GM18505 (cell line): Measurements from ENCODE around the gene PPP1R12C.

Experiments used
- ATAC-seq: cut with Tn5 transposase; IDR thresholded peaks from one replicate; pipeline ENCODE4 v1.9.1; 2021; ENCODE audit not compliant: unreplicated experiment
- POLR2A ChIP-seq: IDR thresholded peaks from 4 replicates; pipeline ENCODE4 v1.6.1; 2011; ENCODE audit warnings: borderline replicate concordance; ENCODE audit not compliant: insufficient read depth, insufficient read length; ENCODE audit errors: extremely low read depth

The PPP1R12C gene

GRCh38 chr19:55058781-55059610, 58.4 kb downstream of the PPP1R12C start:
- no peak for TF ChIP-seq POLR2A
- ATAC-seq, result no peak

- TF ChIP-seq POLR2A, result no peak
- no peak for ATAC-seq
These were observed 60.6 kb downstream of the PPP1R12C start for GRCh38 chr19:55056827-55057226.

DNA sequence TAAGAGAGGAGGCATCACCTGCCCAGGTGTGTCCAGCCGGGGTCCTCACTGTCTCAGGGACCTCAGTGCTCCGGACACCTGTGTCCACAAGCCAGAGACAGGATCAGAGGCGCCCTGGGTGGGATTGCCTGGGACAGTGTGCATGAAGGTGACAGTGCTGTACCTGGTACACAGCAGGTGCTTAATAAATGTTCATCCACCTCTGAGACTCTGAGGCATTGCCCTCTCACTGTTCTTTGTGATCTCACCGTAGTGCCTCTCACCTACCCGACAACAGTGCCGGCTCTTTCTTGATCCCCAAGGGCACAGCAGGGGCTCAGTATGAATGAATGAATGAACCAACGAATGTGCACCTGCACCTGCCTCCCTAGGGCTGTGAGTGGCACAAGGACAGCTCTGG, 63.7 kb downstream of the PPP1R12C start:
- TF ChIP-seq POLR2A, result no peak
- no peak for ATAC-seq

DNA sequence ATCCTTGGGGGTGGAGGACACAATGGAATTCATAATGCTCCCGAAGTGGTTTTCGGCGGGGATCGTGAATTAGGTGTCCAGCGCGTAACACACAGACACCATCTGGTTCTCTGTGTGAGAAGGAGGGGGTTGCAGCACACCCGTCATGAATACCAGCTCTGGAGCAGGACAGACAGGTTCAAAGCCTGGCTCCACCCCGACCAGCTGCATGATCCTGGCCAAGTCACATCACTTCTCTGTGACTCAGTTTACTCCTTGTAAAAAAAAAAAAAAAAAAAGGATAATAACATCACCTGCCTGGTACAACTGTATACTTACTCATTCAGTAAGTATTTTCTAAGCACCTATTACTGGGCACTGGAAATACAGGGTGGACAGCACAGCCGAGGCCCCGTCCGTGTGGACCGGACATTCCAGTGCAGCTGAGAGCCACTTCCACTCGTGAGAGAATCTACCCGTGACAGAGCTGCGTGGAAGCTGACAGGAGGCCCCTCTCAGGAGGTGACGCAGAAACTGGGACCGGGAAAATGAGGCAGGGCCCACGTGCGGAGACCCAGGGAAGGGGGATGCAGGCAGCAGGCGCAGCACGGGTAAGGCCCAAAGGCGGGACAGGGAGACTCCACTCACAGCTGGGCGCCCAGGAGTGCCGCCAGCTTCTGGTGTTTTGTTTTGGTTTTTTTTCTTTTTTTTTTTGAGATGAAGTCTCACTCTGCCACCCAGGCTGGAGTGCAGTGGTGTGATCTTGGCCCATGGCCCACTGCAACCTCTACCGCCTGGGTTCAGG, 66.5 kb downstream of the PPP1R12C start:
- no peak for TF ChIP-seq POLR2A
- no peak for ATAC-seq

GRCh38 chr19:55048446-55048845, 69.0 kb downstream of the PPP1R12C start:
- ATAC-seq, result no peak
- no peak for TF ChIP-seq POLR2A

DNA sequence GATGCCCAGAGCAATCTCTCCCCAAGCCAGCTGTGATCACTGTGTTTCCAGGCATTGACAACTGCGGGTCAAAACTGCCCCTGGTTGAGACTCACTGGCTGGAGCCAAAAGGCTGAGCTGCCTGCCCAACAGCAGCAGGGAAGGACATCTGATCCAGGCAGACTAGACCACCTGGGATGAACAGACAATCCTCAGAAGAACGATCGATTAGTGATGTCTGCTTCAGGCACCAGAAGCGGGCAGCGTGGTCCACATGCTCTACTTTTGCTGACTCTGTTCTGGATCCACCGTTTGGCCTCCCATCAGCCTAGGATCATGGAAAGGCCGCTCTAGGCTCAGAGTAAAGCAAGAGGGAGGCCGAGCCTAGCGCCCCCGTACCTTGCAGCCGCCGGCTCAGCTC, 69.5 kb downstream of the PPP1R12C start:
- no peak for ATAC-seq
- no peak for TF ChIP-seq POLR2A

DNA sequence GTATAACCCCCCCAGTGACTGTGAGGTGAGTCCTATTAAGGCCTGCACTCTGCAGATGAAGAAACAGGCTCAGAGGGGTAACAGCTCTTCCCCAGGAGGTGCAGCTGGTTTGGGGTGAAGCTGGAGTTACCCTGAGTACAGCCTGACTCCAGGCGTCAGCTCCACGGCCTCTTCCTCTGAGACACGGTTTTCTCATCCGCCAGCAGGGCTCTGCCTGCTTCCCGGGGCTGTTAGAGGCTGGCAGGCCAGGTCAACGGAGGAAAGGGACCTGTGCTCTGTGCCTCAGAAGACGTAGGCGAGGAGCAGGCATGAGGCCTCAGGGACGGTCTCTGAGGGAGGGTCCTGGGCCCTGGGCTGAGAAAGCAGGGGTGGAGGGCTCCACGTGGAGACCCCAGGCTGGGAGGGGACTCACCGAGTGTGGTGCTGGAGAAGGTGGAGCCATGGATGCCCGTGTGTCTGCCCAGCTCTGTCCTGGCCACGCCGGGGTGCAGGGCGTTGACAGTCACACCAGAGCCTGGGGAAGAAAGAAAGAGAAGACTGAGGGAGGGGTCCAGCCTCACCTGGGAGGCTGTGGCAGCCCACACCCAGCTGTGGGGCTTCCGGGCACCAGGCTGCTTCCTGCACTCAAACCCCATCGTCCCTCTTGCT, 70.3 kb downstream of the PPP1R12C start:
- ATAC-seq, result no peak
- no peak for TF ChIP-seq POLR2A

GRCh38 chr19:55044771-55045716, 72.4 kb downstream of the PPP1R12C start:
- no peak for TF ChIP-seq POLR2A
- ATAC-seq, result no peak

GRCh38 chr19:55044286-55044685, 73.2 kb downstream of the PPP1R12C start:
- ATAC-seq, result no peak
- TF ChIP-seq POLR2A, result no peak

- no peak for TF ChIP-seq POLR2A
- ATAC-seq, result no peak
These were observed 74.7 kb downstream of the PPP1R12C start for GRCh38 chr19:55042688-55043087.

GRCh38 chr19:55042344-55042678, 75.1 kb downstream of the PPP1R12C start:
- TF ChIP-seq POLR2A, result no peak
- no peak for ATAC-seq

DNA sequence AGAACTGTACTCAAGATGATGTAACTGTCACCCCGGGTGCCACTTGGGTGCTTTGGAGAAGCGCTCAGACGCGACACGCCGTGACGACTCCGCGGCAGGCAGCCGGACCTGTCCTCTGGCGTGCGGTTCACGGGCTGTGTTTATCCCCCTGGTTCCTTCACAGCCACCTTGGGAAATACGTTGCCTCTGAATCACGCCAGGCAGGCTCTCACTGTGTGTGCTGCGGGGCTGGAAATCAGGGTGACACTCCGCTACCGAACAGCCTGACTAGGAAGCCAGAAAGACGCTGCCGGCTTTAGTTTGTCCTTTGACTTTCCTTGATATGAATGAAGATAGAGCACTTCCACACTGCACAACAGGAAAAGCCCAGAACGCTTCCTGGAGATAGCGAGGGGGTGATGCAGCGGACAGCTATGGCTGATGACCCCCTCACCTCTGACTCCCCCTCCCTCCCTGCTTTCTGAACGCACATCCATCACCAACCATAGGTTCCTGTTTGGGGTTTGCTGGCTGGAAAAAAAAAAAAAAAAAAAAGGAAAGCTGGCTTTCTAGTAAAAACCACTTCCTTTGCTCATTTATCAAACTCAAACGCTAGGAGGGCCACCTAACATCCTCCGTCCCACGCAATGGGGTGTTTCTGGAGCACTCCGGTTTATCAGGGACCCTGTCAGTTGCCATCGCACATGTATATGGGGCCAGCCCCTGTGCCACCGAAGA, 75.7 kb downstream of the PPP1R12C start:
- no peak for TF ChIP-seq POLR2A
- ATAC-seq, result no peak
